GM12872 (cell line): Measurements from ENCODE around the gene PGC.

ENCODE experiments used
- CTCF ChIP-seq: IDR thresholded peaks from 3 replicates; pipeline ENCODE4 v1.5.1; 2011; ENCODE audit warnings: low read depth, mild to moderate bottlenecking, low read length, moderate library complexity; ENCODE audit not compliant: insufficient read depth

Gene PGC

GRCh38 chr6:41694815-41695526 is 52.2 kb downstream of the PGC start:
- TF ChIP-seq CTCF: no peak

- no peak for TF ChIP-seq CTCF
Observed at GRCh38 chr6:41693281-41694240, 53.6 kb downstream of the PGC start.

- no peak for TF ChIP-seq CTCF
Observed at GRCh38 chr6:41692730-41693129, 54.5 kb downstream of the PGC start.

GRCh38 chr6:41692080-41692675 is 55.0 kb downstream of the PGC start:
- TF ChIP-seq CTCF: no peak

GRCh38 chr6:41691426-41692079 is 55.6 kb downstream of the PGC start:
- no peak for TF ChIP-seq CTCF

GRCh38 chr6:41690541-41691330 is 56.5 kb downstream of the PGC start:
- no peak for TF ChIP-seq CTCF
